HG02588 (cell line): ENCODE measurements around the gene SMPD4.
A peak's percentile ranks its signal among the peaks of the same experiment; 100 is the strongest.
"Not testable (repeated sequence)": the region's sequence is repeated elsewhere in the genome, so short reads cannot be mapped to it uniquely, and the experiment has no call there.

Experiments used
- ATAC-seq: cut with Tn5 transposase; IDR thresholded peaks from one replicate; pipeline ENCODE4 v1.9.1; 2021; ENCODE audit warnings: mild to moderate bottlenecking, moderate library complexity; ENCODE audit not compliant: unreplicated experiment

Gene SMPD4

DNA sequence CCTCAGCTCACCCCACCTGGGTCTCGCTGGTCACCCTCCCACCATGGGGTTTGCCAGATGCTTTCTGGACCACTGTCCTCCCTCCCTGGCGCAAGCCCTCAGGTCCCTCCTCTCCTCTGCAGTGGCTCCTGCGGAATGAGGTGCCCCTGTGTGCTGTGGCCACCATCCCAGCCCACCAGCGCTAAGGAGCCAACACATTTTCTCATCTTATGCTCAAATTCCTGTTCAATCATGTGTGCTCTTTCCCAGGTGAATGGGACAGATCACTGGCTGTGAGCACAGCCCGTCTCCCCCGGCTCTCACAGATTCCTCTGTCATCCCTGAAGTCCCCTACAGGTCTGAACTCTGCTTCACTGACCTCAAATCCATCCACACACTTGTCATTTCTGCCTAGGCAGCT lies 21.3 kb downstream of the SMPD4 start:
- ATAC-seq: no peak

DNA sequence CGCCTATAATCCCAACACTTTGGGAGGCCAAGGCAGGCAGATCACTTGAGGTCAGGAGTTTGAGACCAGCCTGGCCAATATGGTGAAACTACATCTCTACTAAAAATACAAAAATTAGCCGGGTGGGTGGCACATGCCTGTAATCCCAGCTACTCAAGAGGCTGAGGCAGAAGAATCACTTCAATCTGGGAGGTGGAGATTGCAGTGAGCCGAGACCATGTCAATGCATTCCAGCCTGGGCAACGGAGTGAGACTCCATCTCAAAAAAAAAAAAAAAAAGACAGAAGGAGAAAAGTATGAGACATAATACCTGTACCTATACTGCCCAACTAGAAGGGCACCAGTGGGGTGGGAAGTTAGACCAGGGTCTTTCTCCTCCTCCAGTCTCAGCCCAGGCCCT lies 22.0 kb downstream of the SMPD4 start:
- ATAC-seq: not testable (repeated sequence)

DNA sequence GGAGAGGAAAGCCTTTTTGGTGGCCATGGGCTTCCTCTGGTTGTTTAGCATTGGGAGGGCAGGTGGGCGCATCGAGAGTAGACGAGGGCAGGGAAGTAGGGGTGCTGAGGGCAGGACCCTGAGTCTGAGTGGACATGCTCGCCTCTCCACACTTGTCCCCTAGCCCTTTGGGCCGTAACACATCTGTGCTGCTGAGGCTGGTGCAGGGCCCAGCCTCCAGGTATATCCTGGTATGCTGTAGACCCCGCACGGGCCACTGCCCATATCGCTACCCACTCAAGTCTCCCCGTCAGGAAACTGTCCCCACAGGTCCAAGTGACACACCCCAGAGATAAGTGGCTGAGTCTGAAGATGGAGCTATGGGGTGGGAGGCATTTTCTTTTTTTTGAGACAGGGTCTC lies 22.8 kb downstream of the SMPD4 start:
- no peak for ATAC-seq

DNA sequence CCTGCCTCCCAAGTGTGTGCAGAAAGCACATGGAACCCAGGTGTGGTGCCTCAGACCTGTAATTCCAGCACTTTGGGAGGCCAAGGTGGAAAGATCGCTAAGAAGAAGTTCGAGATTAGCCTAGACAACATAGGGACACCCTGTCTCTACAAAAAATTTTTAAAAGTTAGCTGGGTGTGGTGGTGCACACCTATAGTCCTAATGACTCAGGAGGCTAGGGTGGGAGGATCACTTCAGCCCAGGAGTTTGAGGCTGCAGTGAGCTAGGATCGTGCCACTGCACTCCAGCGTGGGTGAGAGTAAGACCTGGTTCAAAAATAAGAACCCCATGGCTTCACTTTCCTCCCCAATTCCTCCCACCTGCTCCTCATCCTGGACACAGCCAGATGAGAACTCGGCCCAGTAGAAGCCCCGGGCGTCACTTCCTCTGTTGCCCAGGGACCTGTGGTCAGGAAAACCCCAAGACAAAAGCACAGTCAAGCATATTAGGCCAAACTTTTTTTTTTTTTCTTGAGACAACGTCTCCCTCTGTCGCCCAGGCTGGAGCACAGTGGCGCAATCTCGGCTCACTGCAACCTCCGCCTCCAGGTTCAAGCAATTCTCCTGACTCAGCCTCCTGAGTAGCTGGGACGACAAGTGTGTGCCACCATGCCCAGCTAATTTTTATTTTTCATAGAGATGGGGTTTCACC lies 23.4 kb downstream of the SMPD4 start:
- peak; percentile 76 for ATAC-seq

DNA sequence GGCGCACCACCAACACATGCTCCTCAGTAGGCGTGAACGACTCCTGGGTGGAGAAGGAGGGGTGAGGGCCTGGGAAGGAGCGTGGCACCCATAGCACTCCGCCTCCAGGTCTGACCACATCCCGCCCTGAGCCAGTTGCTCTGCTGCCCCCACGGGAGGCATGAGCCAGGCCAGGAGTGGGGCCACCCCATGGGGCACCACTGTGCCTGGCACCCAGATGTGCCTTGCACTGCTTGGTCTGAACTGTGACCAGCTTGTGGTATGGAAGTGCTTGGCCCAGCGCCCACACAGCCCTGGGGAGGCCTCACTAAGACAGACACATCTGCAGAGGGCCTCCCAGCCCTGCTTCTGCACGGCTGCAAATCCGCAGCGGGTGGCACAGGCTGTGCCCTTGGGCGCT lies 24.0 kb downstream of the SMPD4 start:
- ATAC-seq: peak; percentile 47

DNA sequence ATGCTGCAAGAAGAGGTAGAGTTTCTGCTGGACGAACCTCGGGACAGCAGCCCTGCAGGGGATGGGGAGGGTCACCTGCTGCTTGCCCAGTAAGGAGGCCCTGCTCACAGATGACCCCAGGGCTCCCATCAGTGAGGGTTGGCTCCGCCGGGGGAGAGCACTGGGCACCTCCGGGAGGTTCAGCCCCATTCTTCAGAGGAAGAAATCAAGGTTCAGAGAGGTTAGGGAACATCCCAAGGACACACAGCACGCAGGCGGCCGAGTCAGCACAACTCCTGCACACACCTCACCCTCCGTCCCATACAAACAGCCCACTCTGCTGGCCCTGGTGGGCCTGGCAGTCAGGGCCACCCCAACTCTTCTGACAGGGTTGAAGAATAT lies 24.8 kb downstream of the SMPD4 start:
- no peak for ATAC-seq

DNA sequence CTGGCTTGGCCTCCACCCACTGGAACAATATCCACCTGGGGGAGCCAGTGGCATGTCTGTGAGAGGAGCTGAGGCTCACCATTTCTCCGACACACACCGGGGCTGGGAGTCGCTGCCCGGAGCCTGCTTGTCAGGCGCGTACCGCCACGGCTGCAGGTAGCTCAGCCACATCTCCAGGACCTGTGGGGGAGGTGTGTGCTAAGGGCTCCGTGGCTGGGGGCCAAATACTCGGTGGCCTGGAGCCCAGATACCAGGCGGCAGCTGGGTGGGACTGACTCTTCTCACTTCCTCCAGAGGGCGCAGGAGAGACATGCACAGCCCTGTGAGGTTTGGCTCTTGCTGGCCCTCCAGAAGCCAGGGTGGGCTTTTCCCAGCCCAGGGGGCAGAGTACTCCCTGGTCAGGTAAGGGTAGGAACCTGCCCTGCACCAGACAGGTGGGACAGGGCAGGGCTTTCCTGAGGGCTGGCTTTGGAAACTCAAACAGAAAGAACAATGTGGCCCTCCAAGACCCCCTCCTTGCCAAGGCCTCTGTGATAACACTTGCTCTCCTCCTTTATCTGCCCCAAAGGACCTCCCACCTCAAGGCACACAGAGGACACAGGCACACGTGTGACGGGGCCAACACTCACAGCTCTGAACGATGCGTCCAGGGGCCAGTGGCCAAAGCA lies 25.3 kb downstream of the SMPD4 start:
- not testable (repeated sequence) for ATAC-seq

DNA sequence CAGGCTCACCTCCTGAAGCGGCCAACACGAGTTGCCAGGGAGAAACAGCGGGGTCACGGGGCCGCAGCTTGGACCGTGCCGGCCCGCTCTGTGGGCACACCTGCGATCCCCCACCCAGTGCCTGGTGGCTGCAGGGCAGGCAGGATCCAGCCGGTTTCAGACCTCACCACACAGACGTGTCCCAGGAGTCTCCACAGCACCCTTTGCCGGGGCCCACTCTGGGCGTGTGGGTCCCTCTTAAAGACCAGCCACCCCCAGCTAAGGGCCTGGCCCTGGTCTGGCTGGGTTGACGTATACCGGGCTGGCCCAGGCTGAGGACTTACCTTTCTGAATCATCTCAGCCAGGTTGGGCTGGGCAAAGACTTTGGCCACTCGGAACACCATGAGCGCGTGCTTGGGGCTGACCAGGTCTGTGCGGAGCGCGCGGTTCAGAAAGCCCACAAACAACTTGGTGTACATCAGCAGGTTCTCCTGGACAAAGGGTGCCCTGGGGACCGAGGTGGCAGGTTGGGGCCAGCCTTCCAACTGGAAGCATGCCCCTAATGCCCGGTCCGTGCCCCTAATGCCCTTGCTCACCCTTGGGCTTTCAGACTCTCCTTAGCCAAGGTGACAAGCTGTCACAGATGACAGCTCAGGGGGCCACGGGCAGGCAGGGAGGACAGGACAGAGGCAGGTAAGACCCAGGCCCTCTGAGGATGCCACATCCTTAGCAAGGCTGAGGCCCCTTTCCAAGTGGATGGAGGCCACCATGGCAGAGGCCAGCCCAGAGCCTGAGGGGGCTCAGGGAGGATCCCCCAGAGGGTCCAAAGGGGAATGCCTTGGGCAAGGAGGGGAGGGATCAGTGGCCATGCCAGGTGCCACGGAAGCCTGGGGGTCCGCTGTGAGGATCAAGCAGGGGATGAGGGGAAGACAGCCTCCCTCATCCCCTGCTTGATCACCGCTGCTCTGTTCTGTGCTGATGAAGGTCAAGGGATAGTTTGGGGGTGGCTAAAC lies 26.3 kb downstream of the SMPD4 start:
- ATAC-seq: no peak

DNA sequence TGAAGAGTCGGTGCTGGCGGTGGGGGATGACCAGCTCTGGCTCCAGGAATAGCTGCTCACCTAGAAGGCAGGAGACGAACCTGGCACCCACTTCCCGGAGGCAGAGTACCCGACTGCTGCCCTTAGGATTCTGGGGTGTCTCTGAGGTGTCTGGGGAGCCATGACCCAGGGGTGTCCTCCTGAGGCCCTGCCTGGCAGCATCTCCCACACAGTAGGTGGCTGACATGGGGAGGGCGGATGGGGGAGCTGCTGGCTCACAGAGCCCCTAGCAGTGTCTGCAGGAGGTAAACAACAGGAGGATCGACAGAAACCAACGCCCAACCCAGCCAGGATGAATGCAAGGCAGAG lies 27.0 kb downstream of the SMPD4 start:
- not testable (repeated sequence) for ATAC-seq

DNA sequence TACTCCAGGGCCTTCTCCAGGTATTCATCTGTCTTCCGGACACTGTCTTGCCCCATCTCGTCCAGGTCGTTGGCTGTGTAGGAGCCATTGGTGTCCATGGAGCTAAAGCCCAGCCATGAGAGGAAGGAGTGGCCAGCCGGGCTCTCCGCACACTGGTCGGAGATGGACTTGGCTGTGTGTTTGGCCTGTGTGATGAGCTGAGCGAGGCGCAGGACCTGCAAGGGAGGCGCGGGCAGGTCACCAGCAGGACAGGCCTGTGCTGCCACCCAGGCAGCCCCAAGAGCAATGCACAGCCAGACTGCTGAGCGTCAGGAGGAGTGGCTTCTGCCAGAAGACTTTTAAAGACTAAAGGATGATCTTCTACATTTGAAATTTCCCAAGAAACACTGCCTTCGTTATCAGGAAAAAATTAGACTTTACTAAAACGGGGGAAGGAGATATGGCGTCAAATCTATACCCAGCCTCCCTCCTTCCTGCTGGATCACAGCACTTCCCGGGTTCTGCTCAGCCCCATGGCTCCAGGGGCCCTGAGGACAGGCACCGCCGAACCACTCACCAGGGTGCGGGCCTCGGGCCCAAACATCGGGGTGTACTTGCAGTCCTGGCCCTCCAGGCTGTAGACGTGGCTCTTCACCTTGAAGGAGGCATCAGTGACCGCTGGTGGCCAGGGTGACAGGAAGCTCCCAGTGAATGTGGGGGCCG lies 27.5 kb downstream of the SMPD4 start:
- not testable (repeated sequence) for ATAC-seq

DNA sequence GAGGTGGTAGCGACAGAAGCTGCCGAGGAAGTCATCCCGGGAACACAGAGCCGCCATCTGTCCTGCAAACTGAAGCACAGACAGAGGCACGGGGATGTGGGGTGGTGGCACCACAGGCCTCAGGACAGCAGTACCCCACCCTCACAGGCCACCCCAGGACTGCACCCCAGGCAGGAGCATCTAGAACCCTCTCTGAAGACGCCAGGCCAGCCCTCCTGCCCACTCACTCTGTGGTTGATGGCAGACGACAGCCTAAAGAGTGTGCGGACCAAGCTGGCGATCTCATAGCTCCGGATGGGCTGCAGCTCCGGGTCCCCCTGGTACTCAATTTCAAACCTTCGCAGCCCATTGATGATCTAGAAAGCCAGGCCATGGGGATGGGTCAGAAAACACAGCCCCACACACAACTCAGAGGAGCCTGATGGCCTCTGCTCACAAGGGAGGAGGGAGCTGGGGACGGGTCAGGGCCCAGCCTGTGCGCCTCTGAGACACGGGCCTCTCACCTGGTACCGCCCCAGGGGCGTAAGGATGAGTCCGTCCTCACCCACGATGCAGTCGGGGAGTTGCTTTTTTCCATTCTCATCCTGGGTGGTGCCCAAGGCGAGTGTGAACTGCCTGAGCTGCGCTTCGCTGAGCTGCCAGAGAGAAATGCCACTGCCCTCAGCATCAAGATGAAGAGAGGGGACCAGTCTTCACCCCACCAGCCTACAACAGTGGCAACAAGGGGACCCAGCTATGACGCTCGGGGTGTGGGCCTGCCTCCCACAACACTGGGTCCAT lies 28.4 kb downstream of the SMPD4 start:
- ATAC-seq: no peak

DNA sequence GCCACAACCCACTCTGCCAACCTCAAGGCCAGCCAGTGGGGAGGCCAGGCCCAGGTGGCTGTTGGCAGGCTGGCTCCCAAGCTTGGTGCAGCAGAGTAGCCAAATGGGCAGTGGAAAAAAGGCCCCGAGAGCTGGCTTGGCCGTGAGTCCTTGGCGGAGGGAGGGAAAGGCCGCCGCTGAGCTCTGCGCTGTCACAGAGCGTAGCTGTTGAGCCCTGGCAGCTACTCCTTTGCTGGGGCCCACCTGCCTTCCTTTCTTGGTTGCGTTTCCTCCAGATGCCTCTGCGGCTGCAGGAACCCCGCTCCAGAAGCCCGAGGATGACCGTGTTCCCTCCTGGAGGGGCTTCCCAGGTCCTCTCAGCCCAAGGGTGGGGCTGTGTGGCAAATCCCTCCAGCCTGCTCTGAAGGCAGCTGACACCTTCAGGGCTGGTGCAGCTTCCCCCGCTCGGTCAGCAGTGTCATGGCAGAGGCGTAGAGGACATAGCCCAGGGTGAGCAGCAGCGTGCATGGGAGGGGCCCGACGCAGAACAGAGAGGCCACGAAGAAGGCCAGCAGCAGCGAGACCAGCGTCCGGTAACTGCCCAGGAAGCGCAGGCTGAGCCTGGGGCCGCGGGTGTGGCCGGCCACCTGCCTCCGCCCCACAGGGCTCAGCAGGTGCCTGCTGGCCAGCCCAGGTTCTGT lies 29.1 kb downstream of the SMPD4 start:
- not testable (repeated sequence) for ATAC-seq

DNA sequence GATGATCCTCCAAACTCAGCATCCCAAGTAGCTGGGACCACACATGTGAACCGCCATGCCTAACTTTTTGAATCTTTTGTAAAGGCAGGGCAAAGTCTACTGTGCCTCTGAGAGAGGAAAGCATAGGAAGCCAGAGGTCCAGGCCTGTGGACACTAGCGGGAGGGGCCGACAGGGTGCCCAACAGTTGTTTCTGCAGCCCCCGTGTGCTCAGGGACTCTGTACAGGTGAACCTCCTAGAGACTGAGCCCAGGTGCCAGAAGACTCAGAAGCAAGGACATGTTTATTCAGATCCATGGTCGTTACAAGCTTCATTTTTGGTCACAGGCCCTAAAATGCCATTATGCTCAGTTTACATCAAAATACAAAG lies 30.3 kb downstream of the SMPD4 start:
- ATAC-seq: not testable (repeated sequence)

DNA sequence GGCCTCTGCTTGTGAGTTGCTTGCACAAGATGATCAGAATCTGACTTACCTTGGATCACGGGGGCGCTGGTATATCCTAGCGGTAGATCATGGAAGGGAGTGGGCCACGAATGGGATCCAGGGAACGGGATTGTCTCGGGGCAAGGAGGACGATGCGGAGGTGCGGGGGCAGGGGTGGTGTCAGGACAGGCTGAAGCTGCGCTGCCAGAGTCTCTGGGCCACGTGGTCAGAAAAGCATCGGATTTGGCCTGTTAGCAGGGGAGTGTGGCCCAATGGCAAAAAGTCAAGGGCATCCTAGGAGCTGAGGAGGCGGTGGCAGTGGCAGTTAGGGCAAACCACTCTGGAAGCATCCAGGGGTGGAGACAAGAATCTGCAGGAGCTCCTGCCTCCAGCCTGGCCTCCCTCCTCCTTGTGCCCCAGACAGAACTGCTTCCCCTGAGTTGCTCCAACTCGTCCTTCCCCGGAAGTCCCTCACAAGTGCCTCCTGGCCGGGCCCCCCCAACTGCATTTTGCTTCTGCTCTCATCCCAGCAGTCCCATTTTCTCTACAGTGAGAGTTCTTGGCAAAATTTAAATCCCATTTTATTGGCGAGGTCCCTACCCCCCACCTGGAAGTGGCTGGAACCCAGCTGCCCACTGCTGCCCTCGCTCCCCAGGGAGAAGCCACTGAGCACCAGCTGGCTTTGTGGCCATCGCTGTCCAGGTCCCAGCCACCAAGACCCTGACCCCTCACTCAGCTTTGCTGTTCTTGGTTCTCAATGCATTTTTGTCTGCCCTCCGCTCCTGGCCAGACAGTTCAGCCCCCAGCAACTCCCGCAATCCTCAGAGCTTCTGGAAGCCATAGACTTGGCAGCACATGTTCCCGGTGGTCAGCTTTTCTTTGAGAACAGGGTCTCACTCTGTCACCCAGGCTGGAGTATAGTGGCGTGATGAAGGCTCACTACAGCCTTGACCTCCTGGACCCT lies 30.9 kb downstream of the SMPD4 start:
- ATAC-seq: no peak

DNA sequence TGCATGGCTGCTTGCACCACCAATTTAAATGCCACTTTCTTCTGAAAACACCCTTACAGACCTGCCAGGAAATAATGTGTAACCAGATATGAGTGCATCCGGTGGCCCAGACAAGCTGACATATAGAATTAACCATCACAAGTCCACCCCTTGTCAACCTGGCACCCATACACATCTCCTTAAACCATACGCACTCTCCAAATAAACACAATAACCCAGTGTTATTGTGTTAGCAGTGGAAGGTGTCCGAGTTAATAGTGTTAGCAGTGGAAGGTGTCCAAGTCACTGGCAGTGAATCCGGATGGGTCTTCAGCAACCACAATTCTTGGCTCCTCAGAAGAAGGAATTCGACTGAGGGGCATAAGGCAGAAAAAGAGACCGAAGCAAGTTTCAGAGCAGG lies 32.9 kb downstream of the SMPD4 start:
- ATAC-seq: not testable (repeated sequence)

DNA sequence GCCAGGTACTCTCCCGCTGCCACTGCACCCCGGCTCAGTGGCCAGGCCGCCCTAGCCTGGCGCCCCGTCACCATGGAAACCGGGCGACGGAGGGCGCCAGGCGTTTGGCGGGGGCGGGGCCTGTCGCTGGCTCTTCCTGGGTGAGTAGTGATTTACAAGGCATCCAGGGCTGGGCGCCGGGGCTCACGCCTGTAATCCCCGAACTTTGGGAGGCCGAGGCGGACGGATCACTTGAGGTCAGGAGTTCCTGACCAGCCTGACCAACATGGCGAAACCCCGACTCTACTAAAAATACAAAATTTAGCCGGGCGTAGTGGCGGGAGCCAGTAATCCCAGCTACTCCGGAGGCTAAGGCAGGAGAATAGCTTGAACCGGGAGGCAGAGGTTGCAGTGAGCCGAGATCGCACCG lies 36.4 kb downstream of the SMPD4 start, which contains the start of gene CCDC74B:
CCDC74B (minus strand) TSS at position 107 of the 409 bp plus-strand sequence. CDS start 116 bp downstream, outside the sequence.
- ATAC-seq: peak; percentile 93

DNA sequence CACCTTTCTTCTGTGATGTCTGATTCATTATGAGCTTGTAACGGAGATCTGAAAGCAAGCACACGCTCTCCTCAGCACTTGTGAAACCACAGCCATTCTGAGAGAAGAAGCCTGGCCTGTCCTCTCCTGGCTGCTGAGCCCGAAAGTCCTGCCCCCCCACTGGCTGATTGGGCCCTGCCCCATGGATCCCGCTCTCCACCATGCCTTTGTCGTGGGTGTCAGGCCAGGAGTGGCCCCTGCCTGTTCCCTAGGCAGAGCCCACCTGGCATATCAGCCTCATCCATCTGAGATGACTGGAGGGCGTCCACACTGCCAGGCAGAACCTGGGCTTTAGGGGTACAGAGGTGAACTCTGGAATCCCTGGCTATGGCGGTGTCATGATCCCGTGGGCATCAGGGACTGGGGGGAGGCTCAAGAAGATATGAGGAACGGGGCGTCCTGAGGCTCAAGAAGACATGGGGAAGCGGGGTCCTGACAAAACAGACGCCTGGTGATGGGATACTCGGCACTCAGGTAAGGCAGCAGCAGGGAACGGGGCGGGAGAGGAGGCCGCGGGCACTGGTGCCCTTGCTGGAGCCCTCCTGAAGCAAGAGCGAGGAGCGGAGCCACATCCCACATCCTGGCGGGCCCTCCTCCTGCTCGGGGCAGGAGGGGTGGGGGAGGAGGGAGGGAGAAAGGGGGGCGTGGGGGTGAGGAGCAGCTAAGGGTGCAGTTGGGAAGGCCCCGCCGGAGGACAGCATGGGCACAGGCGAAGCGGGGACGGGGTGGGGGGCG lies 37.9 kb downstream of the SMPD4 start:
- peak; percentile 35 for ATAC-seq
